ENCODE data around the gene HUS1B. TPM values are rescaled to one million over a fixed set of nuclear protein-coding genes. Genes with fewer than 3 reads are reported as not detected.

HUS1B gene
- total and polyA plus RNA-seq, 9 of the 15 experiments (the other 6 are each of a cell fraction or from before 2014, with no cell fraction given) = 0.16 to 1.4 (median 0.38) TPM; not detected in 1

GRCh38 chr6:683742-684440 is 27.0 kb upstream of the HUS1B start (continued):
- no peak for TF ChIP-seq MYC (IDR thresholded peaks at IDR 0.05; ENCODE audit: low read depth, low read length)
- TF ChIP-seq MYC (CRISPR knock-in tag; IDR thresholded peaks at IDR 0.05; ENCODE audit: borderline replicate concordance, low read depth) = no peak
- no peak for TF ChIP-seq MTF1 (CRISPR knock-in tag; IDR thresholded peaks at IDR 0.05; ENCODE audit: borderline replicate concordance)
- TF ChIP-seq ZNF3 (CRISPR knock-in tag; IDR thresholded peaks at IDR 0.05) = no peak
- TF ChIP-seq PBX2 (CRISPR knock-in tag; IDR thresholded peaks at IDR 0.05; ENCODE audit: low read depth) = no peak
- TF ChIP-seq PBX2 (tag; conservative IDR thresholded peaks at IDR 0.05; ENCODE audit: low read depth) = peak; percentile 88
- TF ChIP-seq NR2C1 (IDR thresholded peaks at IDR 0.05) = no peak
- no peak for TF ChIP-seq NR2C1 (tag; IDR thresholded peaks at IDR 0.05)
- no peak for TF ChIP-seq CUX1 (CRISPR knock-in tag; IDR thresholded peaks at IDR 0.05)
- TF ChIP-seq ZNF41 (CRISPR knock-in tag; conservative IDR thresholded peaks at IDR 0.05) = no peak
- TF ChIP-seq RFX7 (CRISPR knock-in tag; IDR thresholded peaks at IDR 0.05) = no peak
- TF ChIP-seq LCOR (CRISPR knock-in tag; IDR thresholded peaks at IDR 0.05) = no peak
- peak; percentile 48; the same call in 1 of the 2 replicates for TF ChIP-seq LEF1 (IDR thresholded peaks at IDR 0.05)
- TF ChIP-seq CBFA2T2 (conservative IDR thresholded peaks at IDR 0.05) = peak; percentile 61
- TF ChIP-seq ZNF668 (CRISPR knock-in tag; IDR thresholded peaks at IDR 0.05) = no peak
- no peak for TF ChIP-seq TAL1 (IDR thresholded peaks at IDR 0.05)
- no peak for TF ChIP-seq STAT5A (IDR thresholded peaks at IDR 0.05; ENCODE audit: borderline replicate concordance, low read length)
- no peak for TF ChIP-seq ZC3H11A (IDR thresholded peaks at IDR 0.05; ENCODE audit: low read depth, low read length)
- TF ChIP-seq ZFPM2 (CRISPR knock-in tag; IDR thresholded peaks at IDR 0.05) = no peak
- TF ChIP-seq ZNF431 (CRISPR knock-in tag; IDR thresholded peaks at IDR 0.05) = no peak
- no peak for TF ChIP-seq TFAM (CRISPR knock-in tag; conservative IDR thresholded peaks at IDR 0.05)
- TF ChIP-seq CBFA2T3 (IDR thresholded peaks at IDR 0.05) = peak; percentile 71
- TF ChIP-seq ZSCAN32 (CRISPR knock-in tag; IDR thresholded peaks at IDR 0.05) = no peak
- TF ChIP-seq ZNF696 (CRISPR knock-in tag; conservative IDR thresholded peaks at IDR 0.05) = no peak
- TF ChIP-seq HDGF (IDR thresholded peaks at IDR 0.05) = 0 out of 2 replicates have a peak, but pooled peaks have one; percentile 40
